Activated T-helper 1 cell treated with anti-CD3 and anti-CD28 coated beads, Interleukin-12 subunit alpha, Interleukin-12 subunit beta, Interleukin-2, Interleukin-4 antibody, amounts not matched to agents 30 ng/mL and 10 ng/mL and 1 ng/mL, durations not matched to agents 14 hours and 24 hours and 36 hours (primary cell): ENCODE results near the gene AQP12A. TPM values are rescaled to one million over a fixed set of nuclear protein-coding genes. Genes with fewer than 3 reads are reported as not detected.
"Not testable (repeated sequence)": the region's sequence is repeated elsewhere in the genome, so short reads cannot be mapped to it uniquely, and the experiment has no call there.

ENCODE experiments used
- DNase-seq: peaks from one replicate; pipeline ENCODE4 v3.0.0; 2021; ENCODE audit warnings: low spot score
- H3K27ac Mint-ChIP-seq: one replicate; pipeline ENCODE4 v1.8.0; 2021; ENCODE audit warnings: mild to moderate bottlenecking, mixed read lengths
- H3K27me3 Mint-ChIP-seq: one replicate; pipeline ENCODE4 v1.8.0; 2022; ENCODE audit warnings: mild to moderate bottlenecking, moderate library complexity, mixed read lengths; ENCODE audit not compliant: insufficient read depth
- H3K36me3 Mint-ChIP-seq: one replicate; pipeline ENCODE4 v1.8.0; 2021; ENCODE audit warnings: low read depth, mixed read lengths
- H3K4me1 Mint-ChIP-seq: one replicate; pipeline ENCODE4 v1.8.0; 2021; ENCODE audit warnings: low read depth, mixed read lengths
- H3K4me3 Mint-ChIP-seq: one replicate; pipeline ENCODE4 v1.8.0; 2021; ENCODE audit warnings: mild to moderate bottlenecking, moderate library complexity, mixed read lengths
- H3K9me3 Mint-ChIP-seq: one replicate; pipeline ENCODE4 v1.8.0; 2021; ENCODE audit warnings: mixed read lengths
- intact Hi-C: fragments of 100-400 bp; cut with micrococcal nuclease; formaldehyde crosslinking; loops from one replicate; pipeline ENCODE4 v1.15.1; 2024
- total RNA-seq: library from RNA; stranded (reverse); gene quantifications from 2 replicates; pipeline ENCODE4 v1.2.3, GENCODE V29; 2022

Gene AQP12A
- total RNA-seq, 1 donor from 2014 or later, result not detected

DNA sequence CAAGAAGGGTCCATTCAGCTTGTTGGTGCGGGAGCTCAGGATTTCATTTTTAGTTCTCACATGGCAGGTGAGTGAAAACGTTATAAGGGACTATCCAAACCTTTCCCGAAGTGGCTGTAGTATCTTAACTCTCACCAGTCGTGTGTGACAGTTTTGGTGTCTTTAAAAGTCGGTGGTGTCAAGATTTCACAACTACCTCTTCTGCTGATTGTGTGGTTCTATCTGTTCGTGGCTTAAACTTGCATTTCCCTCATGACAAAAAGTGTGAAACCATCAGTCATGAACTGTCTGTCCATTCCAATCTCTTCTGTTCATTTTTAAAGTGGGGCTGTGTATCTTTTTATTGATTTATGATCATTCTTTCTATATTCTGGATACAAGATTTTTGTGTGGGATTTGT lies 5.2 kb upstream of the AQP12A start:
- Mint-ChIP-seq H3K27ac (no peak overlapping the region), H3K27me3 (peaks cover 10% of the 10 kb centered on the region), H3K36me3 (no peaks in the 10 kb centered on the region), H3K4me1 (peaks cover 9% of the 10 kb centered on the region), H3K9me3 (no peaks in the 10 kb centered on the region), H3K4me3 (no peak overlapping the region)
- intact Hi-C loops, result no loop called here
- DNase-seq, result no peak

DNA sequence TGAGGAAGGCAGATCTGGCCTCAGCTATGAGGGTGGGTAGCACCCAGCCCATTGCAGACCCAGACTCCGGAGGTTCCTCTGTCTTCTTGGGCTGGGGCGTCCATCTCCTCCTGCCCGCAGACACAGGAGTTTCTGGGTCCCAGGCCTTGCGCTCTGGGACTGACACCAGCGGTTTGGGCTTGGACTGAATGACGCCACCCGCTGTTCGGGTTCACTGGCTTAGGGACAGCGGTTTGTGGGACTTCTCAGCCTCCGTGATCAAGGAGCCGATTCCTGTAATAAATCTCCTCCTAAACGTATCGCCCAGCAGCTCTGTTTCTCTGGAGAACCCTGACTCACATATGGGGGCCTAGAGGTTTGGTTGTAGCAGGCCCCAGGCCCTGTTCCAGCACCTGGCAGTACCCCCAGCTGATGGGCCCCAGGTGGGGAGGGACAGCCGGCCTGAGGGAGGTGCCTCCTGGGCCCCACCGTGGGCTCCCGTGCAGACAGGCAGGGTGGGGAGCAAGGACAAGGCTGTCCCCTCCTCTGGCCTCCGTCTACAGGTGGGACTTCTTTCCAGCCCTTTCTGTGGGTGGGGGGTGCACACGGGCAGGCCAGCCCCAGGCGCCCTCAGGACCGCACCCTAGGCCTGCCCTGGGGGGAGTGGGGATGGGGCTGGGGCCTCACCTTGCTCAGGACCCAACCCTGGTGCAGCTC lies 4.5 kb upstream of the AQP12A start:
- no peak for DNase-seq
- intact Hi-C loops, result no loop called here
- Mint-ChIP-seq H3K4me1 (peaks cover 9% of the 10 kb centered on the region), H3K4me3 (no peak overlapping the region), H3K36me3 (no peaks in the 10 kb centered on the region), H3K27me3 (peaks cover 10% of the 10 kb centered on the region), H3K27ac (no peak overlapping the region), H3K9me3 (no peaks in the 10 kb centered on the region)

DNA sequence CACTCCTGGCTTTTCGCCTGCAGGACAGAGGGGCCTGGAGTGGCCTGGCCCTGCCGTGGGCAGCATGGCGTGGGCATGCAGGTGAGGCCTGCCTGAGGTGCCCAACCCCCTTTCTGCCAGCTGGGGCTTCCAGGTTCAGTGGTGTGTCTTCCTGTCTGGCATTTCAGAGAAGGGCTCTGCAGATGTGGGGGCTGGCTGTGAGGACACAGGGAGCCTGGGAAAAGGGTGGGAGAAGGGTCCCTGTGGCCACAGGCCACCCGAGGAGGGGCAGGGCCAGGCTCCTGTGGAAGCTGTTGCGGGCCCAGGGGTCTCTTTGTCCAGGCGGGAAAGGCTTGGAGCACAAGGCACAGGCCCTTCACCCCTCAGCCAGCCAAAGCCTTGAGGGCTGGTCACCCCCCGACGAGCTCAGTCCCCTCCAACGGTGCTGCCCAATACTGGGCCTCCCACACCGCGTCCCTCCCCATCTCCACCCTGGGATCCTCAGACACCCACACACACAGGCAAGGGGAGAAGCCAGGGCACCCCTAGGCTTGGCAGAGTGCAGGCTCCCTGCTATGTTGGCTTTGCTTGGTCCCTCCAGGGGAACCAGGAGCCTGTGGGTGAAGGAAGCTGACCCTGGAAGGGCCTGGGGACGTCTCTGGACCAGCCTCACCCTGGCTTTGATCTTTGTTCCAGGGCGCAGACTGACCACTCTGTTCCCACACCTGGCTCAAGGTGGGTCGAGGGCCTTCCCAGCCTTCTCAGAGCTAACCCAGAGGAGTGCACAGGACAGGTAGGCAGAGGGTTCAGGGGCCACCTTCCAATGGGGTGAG lies 3.7 kb upstream of the AQP12A start:
- no peaks in the 10 kb centered on the region for H3K36me3 Mint-ChIP-seq
- no peaks in the 10 kb centered on the region for H3K9me3 Mint-ChIP-seq
- H3K4me1 Mint-ChIP-seq, result peaks cover 9% of the 10 kb centered on the region
- no peak overlapping the region for H3K27ac Mint-ChIP-seq
- intact Hi-C loops, result no loop called here
- no peak for DNase-seq
- H3K27me3 Mint-ChIP-seq, result peaks cover 10% of the 10 kb centered on the region
- H3K4me3 Mint-ChIP-seq, result no peak overlapping the region

DNA sequence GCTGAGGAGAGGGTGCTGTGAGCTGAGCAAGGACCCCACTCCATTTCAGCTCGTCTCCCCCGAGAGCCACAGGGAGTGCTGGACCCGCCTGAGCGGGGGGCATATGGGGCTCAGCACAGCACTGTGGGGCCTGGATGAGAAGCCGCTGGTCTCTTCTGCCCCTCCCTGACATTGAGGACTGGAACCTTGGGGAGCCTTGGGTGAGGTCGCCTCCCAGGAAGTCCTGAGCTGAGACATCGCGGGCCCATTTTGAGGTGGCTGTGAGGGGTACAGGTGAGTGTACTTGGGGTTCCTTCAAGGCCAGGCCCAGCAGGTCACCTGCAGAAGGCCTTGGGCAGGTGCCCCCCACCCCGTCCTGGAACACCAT lies 3.1 kb upstream of the AQP12A start:
- Mint-ChIP-seq H3K9me3 (no peaks in the 10 kb centered on the region), H3K4me3 (no peak overlapping the region), H3K36me3 (no peaks in the 10 kb centered on the region), H3K27me3 (peaks cover 10% of the 10 kb centered on the region), H3K27ac (no peak overlapping the region), H3K4me1 (peaks cover 9% of the 10 kb centered on the region)
- DNase-seq, result no peak
- intact Hi-C loops, result no loop called here

DNA sequence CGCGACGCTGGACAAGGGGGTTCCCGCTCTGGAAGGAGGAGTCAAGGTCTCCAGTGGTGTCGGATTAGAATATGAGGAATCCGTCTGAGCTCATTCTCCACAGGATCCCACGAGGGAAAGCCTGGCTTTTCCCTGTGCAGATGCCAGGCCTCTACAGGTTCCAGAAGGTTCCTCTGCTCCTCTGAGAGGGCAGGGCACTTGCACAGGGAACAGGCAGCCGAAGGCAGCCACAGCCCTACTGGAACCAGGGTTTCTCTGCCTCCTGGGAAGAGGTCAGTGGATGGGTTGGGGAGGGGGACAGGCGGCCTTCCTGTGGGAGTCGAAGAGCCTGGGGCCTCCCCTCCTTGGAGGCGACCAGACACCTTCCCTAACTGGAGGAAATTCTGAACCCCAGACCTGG lies 1.7 kb upstream of the AQP12A start:
- H3K27me3 Mint-ChIP-seq, result peaks cover 10% of the 10 kb centered on the region
- no peaks in the 10 kb centered on the region for H3K9me3 Mint-ChIP-seq
- H3K4me1 Mint-ChIP-seq, result peaks cover 9% of the 10 kb centered on the region
- intact Hi-C loops, result no loop called here
- H3K27ac Mint-ChIP-seq, result no peak overlapping the region
- H3K36me3 Mint-ChIP-seq, result no peaks in the 10 kb centered on the region
- H3K4me3 Mint-ChIP-seq, result no peak overlapping the region
- no peak for DNase-seq

DNA sequence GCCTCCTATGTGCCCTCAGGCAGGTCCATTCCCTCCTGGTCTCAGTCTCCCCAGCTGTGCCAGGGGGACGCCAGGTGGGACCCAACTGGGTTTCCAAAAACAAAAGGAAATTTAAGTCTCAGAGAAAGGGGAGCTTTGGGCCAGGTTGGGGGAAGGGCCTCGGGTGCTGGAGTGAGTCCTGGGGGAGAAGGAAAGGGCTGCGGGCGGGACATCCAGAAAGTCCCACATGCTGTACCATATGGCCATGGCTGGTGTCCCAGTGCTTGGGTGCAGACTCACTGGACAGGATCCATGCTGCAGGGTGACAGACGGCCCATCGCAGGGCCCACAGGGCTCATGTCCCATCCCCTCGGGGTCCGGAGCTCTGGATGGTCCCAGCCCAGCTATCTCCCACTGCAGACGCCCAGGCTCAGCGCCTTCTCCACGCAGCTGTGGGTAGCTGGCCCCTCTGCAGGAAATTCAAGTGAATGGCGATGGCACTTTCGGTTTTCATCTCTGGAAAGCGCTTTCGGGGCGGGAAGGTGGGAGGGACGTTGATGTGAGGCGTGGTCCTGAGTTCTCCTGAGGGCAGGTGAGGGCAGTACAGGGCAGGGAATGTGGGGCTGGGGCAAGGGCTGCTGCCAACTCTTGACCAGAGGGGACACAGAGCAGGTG lies 1.1 kb upstream of the AQP12A start:
- H3K4me3 Mint-ChIP-seq, intact Hi-C loops, DNase-seq, H3K27ac Mint-ChIP-seq, H3K9me3 Mint-ChIP-seq, H3K36me3 Mint-ChIP-seq, H3K4me1 Mint-ChIP-seq, H3K27me3 Mint-ChIP-seq: not testable (repeated sequence)

DNA sequence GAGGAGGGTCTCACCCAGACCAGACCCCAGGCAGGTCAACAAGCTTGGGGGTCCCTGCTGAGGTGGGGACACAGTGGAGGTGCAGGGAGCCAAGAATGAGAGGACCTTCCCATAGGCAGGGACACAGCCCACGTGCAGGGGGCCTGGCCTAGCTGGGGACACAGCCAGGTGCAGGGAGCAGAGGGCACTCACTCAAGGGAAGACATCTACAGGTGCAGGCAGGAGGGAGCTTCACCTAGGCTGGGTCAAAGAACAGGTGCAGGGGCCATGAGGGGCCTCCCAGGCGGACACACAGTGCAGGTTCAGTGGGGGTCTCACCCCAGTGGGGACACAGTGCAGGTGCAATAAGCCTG lies 615 bp upstream of the AQP12A start:
- H3K9me3 Mint-ChIP-seq, DNase-seq, H3K36me3 Mint-ChIP-seq, H3K4me3 Mint-ChIP-seq, H3K4me1 Mint-ChIP-seq, H3K27ac Mint-ChIP-seq, intact Hi-C loops, H3K27me3 Mint-ChIP-seq: not testable (repeated sequence)

DNA sequence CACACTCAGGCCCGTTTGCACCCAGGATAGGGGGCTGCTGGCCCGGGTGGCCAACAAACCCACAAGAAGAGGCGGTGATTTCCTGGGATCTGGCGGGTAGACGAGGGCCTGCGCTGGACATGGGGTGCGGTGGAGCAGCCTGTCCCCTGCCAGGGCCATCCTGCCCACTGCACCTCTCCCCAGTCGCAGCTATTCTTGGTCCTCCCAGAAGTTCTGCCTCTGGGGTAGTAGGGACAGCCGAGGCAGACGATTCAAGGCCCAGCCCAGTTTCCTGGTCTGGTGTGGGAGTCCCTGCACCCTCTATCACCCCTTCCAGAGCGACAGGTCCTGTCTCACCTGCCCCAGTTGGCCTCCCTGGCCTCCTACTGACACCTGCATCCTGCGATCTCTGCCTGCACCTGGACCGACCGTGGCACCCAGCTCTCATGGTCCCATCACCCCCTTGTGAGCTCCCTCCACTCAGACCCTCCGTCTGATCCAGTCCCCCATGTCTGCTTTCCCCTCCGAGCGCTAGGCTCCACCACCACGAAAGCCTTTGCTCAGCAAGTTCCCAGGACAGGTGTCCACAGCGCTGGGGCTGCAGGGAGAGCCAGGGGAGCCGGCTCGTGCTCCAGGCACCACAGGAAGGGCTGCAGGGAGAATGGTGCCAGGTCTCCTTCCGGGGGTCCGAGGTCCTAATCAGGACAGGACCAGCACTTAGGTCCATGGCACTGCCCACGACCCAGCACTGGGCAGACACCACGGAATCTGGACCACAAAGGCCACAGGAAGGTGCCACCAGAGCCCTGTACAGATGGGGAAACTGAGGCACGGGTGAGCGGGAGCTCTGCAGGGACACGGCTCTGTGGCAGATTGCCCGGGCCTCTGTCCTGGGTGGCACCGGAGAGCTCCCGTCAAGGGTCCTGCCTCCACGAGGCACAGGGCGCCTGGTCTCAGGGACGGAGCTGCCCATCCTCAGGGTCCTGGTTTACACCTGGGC lies 1.2 kb downstream of the AQP12A start:
- H3K4me1 Mint-ChIP-seq, H3K36me3 Mint-ChIP-seq, DNase-seq, H3K9me3 Mint-ChIP-seq, H3K27ac Mint-ChIP-seq, H3K27me3 Mint-ChIP-seq, intact Hi-C loops, H3K4me3 Mint-ChIP-seq: not testable (repeated sequence)

DNA sequence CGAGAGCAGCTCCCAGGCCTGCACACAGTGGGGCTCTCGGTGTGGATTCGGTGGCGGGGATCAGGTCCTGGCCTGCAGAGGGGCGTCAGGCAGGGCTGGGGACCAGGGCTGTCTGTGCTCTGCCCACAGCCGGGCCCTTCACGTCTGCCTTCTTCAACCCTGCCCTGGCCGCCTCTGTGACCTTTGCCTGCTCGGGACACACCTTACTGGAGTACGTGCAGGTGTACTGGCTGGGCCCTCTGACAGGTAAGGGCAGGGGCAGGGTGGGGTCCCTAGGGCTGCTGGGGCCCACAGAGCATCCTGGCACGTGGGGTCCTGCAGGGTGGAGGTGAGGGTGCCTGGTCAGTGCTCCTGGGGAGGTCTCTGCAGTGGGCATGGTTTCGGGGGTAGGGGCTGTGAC lies 2.6 kb downstream of the AQP12A start:
- H3K36me3 Mint-ChIP-seq, H3K27me3 Mint-ChIP-seq, intact Hi-C loops, H3K9me3 Mint-ChIP-seq, DNase-seq, H3K27ac Mint-ChIP-seq, H3K4me3 Mint-ChIP-seq, H3K4me1 Mint-ChIP-seq: not testable (repeated sequence)

DNA sequence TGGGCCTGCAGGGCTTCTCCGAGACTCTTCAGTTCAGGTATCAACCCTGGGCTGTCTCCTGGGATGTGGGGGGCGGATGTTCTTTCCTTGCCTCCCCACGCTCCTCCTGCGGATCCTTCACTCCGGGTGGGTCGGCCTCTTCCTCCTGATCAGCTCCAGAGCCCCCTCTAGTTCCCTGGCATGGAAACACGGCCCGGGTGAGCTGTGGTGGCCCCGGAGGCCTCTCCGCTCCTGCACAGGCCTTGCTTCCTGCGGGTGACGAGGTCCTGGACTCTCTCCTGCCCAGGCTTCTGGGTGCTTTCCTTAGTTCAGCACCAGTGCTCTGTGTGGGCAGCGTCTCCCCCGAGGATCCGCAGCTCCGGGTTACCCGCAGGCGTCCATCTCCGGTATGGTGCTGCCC lies 3.9 kb downstream of the AQP12A start:
- DNase-seq, H3K9me3 Mint-ChIP-seq, H3K27ac Mint-ChIP-seq, H3K4me3 Mint-ChIP-seq, H3K4me1 Mint-ChIP-seq, intact Hi-C loops, H3K36me3 Mint-ChIP-seq, H3K27me3 Mint-ChIP-seq: not testable (repeated sequence)

DNA sequence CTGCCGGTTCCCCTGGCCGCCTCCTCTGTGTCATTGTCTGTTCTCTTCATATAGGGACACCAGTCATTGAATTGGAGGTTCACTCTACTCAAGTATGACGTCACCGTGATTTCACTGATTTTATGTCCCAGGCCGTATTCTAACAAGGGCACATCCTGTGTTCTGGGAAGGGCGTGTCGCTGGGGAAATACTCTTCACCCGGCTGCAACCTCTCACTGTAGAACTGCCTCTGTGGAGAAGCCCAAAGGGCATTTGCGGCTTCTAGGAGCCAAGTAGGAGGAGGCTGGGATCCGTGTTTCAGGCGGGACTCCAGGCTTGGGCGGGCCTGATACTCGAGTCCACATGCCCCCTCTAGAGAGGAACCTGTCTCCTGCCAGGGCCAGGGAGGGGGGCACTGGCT lies 4.8 kb downstream of the AQP12A start:
- intact Hi-C loops, H3K4me3 Mint-ChIP-seq, H3K27ac Mint-ChIP-seq: not testable (repeated sequence)

DNA sequence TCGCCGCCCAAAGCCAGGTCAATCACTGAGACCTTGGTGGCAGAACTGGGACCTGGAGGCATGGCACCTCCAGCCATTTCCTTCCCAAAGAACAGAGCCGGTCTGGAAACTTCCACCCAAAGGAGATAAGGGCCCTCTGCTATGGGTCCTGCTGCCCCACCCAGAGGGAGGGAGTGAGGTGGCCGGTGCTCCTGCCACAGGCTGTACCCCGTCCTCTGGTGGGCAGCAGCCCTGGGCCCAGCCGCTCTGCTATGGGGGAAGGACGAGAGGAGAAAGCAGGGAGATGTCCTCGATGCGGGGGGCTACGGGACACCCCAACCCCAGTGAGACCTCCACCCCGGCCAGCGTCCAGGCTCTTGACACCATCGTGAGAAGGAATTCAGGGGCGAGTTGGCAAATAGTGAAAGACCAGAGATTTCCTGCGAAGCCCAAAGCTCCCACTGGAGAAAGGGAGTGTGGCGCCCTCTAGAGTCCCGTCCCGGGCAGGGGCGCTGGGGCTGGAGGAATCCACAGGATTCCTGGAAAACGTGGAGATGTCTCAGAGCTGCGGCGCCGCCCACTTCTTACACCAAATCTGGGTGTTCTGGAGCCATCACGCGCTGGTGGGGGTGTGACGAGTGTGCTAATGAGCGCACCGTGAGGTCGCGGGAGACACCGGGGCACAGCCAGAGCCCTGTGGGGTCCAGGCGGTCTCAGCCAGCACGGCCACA lies 7.3 kb downstream of the AQP12A start:
- H3K4me1 Mint-ChIP-seq, intact Hi-C loops, H3K4me3 Mint-ChIP-seq, H3K9me3 Mint-ChIP-seq, DNase-seq, H3K36me3 Mint-ChIP-seq, H3K27ac Mint-ChIP-seq, H3K27me3 Mint-ChIP-seq: not testable (repeated sequence)

More for the DNA sequence above, 4.8 kb downstream of the AQP12A start:
- DNase-seq, H3K9me3 Mint-ChIP-seq, H3K27me3 Mint-ChIP-seq, H3K36me3 Mint-ChIP-seq, H3K4me1 Mint-ChIP-seq: not testable (repeated sequence)
